VCaP (cell line): ENCODE results near the gene EVI2A.
A peak's percentile ranks its signal among the peaks of the same experiment; 100 is the strongest.

Experiments used
- H3K27ac ChIP-seq: fragments of 450-650 bp; 2 replicates; pipeline ENCODE4 v1.5.1; 2017
- TF ChIP-seq, protein P1 (sequence below): fragments of 450-650 bp; conservative IDR thresholded peaks from 2 replicates; pipeline ENCODE4 v1.5.1; 2017; ENCODE audit warnings: mild to moderate bottlenecking, moderate library complexity

The EVI2A gene, protein sequence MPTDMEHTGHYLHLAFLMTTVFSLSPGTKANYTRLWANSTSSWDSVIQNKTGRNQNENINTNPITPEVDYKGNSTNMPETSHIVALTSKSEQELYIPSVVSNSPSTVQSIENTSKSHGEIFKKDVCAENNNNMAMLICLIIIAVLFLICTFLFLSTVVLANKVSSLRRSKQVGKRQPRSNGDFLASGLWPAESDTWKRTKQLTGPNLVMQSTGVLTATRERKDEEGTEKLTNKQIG

DNA sequence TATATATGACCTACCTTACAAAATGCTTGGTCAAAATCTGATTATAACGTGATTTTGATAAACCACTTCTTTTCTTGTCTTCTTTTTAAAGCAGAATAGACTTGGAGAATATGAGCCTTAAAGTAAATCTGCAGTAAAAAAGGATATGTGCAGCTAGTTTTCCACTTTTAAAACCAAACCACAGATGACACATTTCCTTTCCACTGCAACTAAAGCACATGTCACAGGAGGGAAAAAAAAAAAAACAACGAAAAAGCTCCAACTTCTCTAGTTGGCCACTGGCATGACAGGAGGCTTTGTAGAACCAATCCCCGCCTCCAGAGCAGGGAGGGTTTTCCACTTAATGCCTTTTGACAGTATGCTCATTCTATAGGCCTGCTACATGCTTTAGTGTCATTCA lies at the start of gene EVI2A:
Gene EVI2A (minus strand): TSS at position 142 of the 400 bp plus-strand sequence. CDS start 2,609 bp downstream, outside the sequence.
- no peak within 1 kb of the TSS for H3K27ac ChIP-seq
- TF ChIP-seq, protein P1, sequence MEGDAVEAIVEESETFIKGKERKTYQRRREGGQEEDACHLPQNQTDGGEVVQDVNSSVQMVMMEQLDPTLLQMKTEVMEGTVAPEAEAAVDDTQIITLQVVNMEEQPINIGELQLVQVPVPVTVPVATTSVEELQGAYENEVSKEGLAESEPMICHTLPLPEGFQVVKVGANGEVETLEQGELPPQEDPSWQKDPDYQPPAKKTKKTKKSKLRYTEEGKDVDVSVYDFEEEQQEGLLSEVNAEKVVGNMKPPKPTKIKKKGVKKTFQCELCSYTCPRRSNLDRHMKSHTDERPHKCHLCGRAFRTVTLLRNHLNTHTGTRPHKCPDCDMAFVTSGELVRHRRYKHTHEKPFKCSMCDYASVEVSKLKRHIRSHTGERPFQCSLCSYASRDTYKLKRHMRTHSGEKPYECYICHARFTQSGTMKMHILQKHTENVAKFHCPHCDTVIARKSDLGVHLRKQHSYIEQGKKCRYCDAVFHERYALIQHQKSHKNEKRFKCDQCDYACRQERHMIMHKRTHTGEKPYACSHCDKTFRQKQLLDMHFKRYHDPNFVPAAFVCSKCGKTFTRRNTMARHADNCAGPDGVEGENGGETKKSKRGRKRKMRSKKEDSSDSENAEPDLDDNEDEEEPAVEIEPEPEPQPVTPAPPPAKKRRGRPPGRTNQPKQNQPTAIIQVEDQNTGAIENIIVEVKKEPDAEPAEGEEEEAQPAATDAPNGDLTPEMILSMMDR = no peak

DNA sequence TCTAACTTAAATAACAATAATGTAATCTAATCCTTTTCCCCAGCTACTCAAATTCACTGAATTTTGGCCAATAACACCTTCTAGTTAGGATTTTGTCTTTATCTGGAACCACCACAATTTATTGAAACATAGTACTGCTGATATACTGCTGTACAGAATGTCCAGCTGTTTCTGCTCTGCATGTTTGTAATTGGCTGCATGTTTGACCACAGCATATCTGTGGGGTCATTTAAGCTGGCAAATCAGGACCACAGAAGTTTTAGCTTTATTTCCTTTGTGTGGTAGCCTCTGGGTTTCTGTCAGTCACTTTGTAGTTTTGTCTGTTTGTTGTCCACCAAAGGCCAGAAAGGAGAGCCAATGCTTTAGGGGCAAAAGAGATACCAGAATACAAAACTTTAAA lies 47.8 kb upstream of the EVI2A start:
- no peak overlapping the region for H3K27ac ChIP-seq
- TF ChIP-seq, protein P1 = no peak

DNA sequence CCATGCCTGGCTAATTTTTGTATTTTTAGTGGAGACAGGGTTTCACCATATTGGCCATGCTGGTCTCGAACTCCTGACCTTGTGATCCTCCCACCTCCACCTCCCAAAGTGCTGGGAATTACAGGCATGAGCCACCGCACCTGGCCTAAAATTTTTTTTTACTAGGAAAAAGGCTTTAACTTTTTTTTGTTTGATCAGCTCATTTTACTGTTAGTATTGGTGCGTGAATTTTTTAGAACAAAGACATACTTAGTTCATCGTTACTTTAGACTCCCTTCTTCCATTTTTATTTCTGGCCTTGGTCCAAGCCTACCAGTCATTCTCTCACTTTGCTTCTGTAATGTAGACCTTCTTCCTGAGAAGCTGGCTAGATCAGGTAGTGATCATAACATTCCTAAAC lies 44.7 kb upstream of the EVI2A start:
- TF ChIP-seq, protein P1 = no peak
- H3K27ac ChIP-seq = no peak overlapping the region

DNA sequence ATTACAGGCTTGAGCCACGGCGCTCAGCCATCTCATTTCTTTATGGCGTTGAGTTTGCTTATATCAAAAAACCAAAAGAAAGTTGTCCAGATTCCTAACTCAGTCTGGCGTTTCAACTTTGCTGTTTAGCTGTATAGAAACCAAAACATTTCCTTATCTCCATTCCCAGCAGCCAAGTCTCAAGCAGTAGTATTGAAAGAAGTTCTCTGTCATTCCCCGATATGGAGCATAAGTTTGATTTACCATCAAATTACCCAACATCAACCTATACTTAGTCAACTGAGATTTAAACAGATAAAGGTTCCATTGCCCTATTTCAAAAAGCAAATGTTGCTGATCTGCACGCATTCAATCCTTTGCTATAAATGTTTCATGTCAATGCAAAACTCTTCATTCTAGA lies 42.6 kb upstream of the EVI2A start:
- TF ChIP-seq, protein P1 = no peak
- no peak overlapping the region for H3K27ac ChIP-seq

DNA sequence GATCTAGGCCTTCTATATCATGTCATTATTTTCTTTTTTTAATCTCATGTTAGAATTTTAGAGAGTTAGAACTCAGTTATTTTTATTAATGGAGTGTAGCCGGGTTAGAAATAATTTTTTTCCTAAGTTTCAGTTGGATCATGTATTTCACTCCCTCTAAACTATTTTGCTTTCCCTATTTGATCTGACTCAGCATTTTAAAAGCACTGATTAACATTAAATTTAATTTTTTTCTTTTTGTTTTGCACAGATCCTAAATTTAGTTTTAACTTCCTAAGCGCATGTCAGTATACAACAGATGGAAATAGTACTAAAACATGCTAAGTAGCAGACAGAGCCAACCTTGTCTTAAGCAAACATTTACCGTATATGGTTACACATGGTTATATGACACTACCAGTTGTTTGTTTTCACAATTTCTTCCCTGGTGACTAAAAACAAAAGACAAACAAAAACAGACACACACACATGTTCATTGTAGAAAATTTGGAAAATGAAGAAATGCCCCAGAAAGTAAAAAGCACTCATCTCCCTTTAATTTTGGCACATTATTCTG lies 36.5 kb upstream of the EVI2A start:
- no peak overlapping the region for H3K27ac ChIP-seq
- TF ChIP-seq, protein P1 = no peak

DNA sequence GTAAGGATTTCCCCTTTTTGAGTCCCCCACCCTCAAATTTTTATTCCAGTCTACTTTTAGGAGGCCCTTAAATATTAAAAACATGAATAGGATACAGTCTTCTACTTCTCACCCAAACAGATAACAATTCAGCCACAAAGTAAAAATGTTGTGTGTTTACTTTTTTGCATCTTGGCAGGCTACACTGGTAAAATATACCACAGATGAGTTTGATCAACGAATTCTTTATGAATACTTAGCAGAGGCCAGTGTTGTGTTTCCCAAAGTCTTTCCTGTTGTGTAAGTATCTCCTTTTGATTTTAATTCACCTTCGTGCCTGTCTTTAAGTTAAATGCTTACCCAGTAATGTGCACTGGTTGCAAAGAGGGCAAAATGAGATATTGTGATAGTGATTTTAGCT lies 35.7 kb upstream of the EVI2A start:
- TF ChIP-seq, protein P1 = no peak

DNA sequence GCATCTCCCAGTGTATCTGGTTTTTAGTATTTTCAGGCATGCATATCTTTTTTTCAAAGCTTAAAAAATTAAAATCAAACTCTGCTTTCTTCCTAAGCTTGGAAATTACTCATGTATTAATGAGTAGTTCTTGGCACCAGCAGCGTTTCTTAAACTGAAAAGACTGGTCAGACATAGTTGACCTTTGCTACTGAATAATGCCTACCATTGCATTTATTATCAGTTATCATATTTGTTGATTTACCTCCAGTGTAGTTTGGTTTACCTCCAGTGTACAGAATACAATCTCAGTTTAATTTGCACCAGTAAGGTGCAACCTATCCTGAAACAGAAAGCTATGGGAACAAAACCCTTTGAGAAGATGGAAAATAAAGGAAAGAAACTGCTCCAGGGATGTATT lies 34.5 kb upstream of the EVI2A start:
- TF ChIP-seq, protein P1 = no peak

More for the DNA sequence above, 35.7 kb upstream of the EVI2A start:
- H3K27ac ChIP-seq = peak overlapping the region; percentile 39; the same call in 1 of the 2 replicates

More for the DNA sequence above, 34.5 kb upstream of the EVI2A start:
- peak overlapping the region; percentile 39 for H3K27ac ChIP-seq
